Thyroid gland (tissue), 4 donors: ENCODE data around the gene MUC6.

Source experiments
- CTCF ChIP-seq, 6 experiments: fragments of 200-600 bp in 3 of 6; fragments of 450-650 bp in 3 of 6; sonication (generic) in 3 of 6; IDR thresholded peaks; one replicate each; pipeline ENCODE4 v1.5.1; 2016 to 2019; ENCODE audit warnings: antibody characterized with exemption in 6 of 6, mild to moderate bottlenecking in 2 of 6, inconsistent platforms in 1 of 6, moderate library complexity in 1 of 6
- POLR2A ChIP-seq, 2 donors: fragments of 450-650 bp; IDR thresholded peaks; one replicate each; pipeline ENCODE4 v1.6.1; 2017; ENCODE audit warnings: antibody characterized with exemption in 2 of 2, mild to moderate bottlenecking in 2 of 2, moderate library complexity in 1 of 2

- TF ChIP-seq CTCF (IDR thresholded peaks at IDR 0.05) (no peak), POLR2A (IDR thresholded peaks at IDR 0.05) (no peak)
These were observed 23.9 kb upstream of the MUC6 start for GRCh38 chr11:1060410-1060809.
